ENCODE data around the gene SERPINA5. TPM values are rescaled to one million over a fixed set of nuclear protein-coding genes. Genes with fewer than 3 reads are reported as not detected.

The SERPINA5 gene
- total RNA-seq, 1 experiment from 2014 or later: 1.5 TPM

DNA sequence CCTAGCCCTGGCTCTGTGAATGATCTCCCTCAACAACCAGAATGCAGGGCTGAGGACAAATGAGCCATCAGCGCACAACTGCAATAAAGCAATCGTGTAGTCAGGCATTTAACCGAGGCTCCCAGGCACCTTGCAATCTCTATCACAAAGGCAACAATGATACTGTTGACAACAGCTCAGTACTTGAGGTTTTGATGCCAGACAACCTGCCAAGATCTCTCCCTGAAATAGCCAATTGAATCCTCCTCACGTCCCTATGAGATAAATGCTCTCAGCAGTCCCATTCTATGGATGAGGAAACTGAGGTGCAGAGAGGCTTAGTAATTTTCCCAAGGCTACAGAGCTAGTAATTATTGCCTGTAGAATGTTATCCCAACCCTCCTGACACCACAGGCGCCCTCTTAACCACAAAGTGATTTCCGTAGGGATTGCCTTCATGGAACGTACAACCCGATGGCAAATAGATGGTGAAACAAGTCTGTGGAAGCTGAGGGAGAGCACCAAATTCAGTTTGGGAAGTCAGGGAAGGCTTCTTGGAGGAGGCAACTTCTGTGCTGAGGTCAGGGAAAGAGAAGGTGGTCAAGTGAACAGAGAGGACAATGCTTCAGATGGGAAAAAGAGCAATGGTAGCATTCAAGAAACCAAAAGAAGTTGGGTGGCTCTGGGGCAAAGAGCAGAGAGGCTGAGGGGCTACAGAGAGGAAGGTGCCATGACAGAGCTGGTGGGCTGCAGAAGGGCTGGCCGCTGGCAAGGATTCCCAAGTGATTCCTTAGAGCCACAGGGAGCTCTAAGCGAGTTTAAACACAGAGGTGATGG is 43.5 kb downstream of the SERPINA5 start (continued):
- TF ChIP-seq, protein P1, sequence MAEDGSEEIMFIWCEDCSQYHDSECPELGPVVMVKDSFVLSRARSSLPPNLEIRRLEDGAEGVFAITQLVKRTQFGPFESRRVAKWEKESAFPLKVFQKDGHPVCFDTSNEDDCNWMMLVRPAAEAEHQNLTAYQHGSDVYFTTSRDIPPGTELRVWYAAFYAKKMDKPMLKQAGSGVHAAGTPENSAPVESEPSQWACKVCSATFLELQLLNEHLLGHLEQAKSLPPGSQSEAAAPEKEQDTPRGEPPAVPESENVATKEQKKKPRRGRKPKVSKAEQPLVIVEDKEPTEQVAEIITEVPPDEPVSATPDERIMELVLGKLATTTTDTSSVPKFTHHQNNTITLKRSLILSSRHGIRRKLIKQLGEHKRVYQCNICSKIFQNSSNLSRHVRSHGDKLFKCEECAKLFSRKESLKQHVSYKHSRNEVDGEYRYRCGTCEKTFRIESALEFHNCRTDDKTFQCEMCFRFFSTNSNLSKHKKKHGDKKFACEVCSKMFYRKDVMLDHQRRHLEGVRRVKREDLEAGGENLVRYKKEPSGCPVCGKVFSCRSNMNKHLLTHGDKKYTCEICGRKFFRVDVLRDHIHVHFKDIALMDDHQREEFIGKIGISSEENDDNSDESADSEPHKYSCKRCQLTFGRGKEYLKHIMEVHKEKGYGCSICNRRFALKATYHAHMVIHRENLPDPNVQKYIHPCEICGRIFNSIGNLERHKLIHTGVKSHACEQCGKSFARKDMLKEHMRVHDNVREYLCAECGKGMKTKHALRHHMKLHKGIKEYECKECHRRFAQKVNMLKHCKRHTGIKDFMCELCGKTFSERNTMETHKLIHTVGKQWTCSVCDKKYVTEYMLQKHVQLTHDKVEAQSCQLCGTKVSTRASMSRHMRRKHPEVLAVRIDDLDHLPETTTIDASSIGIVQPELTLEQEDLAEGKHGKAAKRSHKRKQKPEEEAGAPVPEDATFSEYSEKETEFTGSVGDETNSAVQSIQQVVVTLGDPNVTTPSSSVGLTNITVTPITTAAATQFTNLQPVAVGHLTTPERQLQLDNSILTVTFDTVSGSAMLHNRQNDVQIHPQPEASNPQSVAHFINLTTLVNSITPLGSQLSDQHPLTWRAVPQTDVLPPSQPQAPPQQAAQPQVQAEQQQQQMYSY (CRISPR knock-in tag; IDR thresholded peaks at IDR 0.05): no peak
- TF ChIP-seq, protein P2, sequence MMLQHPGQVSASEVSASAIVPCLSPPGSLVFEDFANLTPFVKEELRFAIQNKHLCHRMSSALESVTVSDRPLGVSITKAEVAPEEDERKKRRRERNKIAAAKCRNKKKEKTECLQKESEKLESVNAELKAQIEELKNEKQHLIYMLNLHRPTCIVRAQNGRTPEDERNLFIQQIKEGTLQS (CRISPR knock-in tag; conservative IDR thresholded peaks at IDR 0.05): no peak
- no peak for TF ChIP-seq MXD4 (CRISPR knock-in tag; IDR thresholded peaks at IDR 0.05; ENCODE audit: borderline replicate concordance)

DNA sequence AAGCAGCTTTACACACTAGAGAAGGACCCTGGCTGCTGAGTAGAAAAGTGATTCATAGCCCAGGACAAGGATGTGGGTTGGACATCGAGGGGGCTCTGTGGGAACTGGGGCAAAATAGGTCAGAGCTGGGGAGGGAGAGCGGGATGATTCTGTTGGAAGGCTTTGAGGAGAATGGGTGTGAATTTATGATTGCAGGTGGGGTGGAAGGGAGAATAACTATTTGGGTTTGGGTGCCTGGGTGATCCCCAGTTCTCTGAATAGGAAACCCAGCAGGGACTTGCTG is 44.1 kb downstream of the SERPINA5 start:
- H3K4me1 Mint-ChIP-seq: no peaks in the 10 kb centered on the region
- H3K27ac Mint-ChIP-seq: no peak overlapping the region
- POLR2A ChIA-PET: no interaction called here
- no peak for ATAC-seq
- no peak for TF ChIP-seq SMAD4 (CRISPR knock-in tag; IDR thresholded peaks at IDR 0.05)
- TF ChIP-seq ZNF138 (CRISPR knock-in tag; conservative IDR thresholded peaks at IDR 0.05): no peak
- no peak for TF ChIP-seq GTF2I (CRISPR knock-in tag; conservative IDR thresholded peaks at IDR 0.05)
- no peak for TF ChIP-seq ATF1 (CRISPR knock-in tag; IDR thresholded peaks at IDR 0.05)
- TF ChIP-seq, protein P3, sequence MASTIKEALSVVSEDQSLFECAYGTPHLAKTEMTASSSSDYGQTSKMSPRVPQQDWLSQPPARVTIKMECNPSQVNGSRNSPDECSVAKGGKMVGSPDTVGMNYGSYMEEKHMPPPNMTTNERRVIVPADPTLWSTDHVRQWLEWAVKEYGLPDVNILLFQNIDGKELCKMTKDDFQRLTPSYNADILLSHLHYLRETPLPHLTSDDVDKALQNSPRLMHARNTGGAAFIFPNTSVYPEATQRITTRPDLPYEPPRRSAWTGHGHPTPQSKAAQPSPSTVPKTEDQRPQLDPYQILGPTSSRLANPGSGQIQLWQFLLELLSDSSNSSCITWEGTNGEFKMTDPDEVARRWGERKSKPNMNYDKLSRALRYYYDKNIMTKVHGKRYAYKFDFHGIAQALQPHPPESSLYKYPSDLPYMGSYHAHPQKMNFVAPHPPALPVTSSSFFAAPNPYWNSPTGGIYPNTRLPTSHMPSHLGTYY (CRISPR knock-in tag; IDR thresholded peaks at IDR 0.05): no peak
- TF ChIP-seq MXD4 (CRISPR knock-in tag; IDR thresholded peaks at IDR 0.05; ENCODE audit: borderline replicate concordance): no peak
- TF ChIP-seq NFYB (CRISPR knock-in tag; conservative IDR thresholded peaks at IDR 0.05; ENCODE audit: low read depth): no peak
- TF ChIP-seq GRHL2 (CRISPR knock-in tag; IDR thresholded peaks at IDR 0.05; ENCODE audit: insufficient replicate concordance, severe bottlenecking): no peak
- TF ChIP-seq, protein P4, sequence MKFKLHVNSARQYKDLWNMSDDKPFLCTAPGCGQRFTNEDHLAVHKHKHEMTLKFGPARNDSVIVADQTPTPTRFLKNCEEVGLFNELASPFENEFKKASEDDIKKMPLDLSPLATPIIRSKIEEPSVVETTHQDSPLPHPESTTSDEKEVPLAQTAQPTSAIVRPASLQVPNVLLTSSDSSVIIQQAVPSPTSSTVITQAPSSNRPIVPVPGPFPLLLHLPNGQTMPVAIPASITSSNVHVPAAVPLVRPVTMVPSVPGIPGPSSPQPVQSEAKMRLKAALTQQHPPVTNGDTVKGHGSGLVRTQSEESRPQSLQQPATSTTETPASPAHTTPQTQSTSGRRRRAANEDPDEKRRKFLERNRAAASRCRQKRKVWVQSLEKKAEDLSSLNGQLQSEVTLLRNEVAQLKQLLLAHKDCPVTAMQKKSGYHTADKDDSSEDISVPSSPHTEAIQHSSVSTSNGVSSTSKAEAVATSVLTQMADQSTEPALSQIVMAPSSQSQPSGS (CRISPR knock-in tag; IDR thresholded peaks at IDR 0.05; ENCODE audit: borderline replicate concordance, low read depth): no peak
- TF ChIP-seq, protein P5, sequence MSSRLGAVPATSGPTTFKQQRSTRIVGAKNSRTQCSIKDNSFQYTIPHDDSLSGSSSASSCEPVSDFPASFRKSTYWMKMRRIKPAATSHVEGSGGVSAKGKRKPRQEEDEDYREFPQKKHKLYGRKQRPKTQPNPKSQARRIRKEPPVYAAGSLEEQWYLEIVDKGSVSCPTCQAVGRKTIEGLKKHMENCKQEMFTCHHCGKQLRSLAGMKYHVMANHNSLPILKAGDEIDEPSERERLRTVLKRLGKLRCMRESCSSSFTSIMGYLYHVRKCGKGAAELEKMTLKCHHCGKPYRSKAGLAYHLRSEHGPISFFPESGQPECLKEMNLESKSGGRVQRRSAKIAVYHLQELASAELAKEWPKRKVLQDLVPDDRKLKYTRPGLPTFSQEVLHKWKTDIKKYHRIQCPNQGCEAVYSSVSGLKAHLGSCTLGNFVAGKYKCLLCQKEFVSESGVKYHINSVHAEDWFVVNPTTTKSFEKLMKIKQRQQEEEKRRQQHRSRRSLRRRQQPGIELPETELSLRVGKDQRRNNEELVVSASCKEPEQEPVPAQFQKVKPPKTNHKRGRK (CRISPR knock-in tag; IDR thresholded peaks at IDR 0.05; ENCODE audit: borderline replicate concordance): no peak
- TF ChIP-seq, protein P6, sequence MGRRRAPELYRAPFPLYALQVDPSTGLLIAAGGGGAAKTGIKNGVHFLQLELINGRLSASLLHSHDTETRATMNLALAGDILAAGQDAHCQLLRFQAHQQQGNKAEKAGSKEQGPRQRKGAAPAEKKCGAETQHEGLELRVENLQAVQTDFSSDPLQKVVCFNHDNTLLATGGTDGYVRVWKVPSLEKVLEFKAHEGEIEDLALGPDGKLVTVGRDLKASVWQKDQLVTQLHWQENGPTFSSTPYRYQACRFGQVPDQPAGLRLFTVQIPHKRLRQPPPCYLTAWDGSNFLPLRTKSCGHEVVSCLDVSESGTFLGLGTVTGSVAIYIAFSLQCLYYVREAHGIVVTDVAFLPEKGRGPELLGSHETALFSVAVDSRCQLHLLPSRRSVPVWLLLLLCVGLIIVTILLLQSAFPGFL (CRISPR knock-in tag; IDR thresholded peaks at IDR 0.05; ENCODE audit: borderline replicate concordance): no peak
- H3K9me3 Mint-ChIP-seq: peaks cover 11% of the 10 kb centered on the region
- H3K4me3 Mint-ChIP-seq: no peak overlapping the region
- CTCF ChIA-PET: no interaction called here
- H3K36me3 Mint-ChIP-seq: no peaks in the 10 kb centered on the region
- no peaks in the 10 kb centered on the region; the same call in 1 of the 2 replicates for H3K27me3 Mint-ChIP-seq (ENCODE audit: low read depth)
- no peak for DNase-seq (ENCODE audit: low spot score)

Data from WTC11 (cell line).